B cell (primary cell): Measurements from ENCODE around the gene CADM2. TPM values are rescaled to one million over a fixed set of nuclear protein-coding genes. Genes with fewer than 3 reads are reported as not detected.

Experiments used
- ATAC-seq: fragments of 200-7000 bp; cut with Tn5 transposase; one replicate; pipeline ENCODE4 v1.10.0; 2021; ENCODE audit warnings: low read depth, mild to moderate bottlenecking, moderate number of reproducible peaks, moderate library complexity
- CTCF ChIA-PET: fragments of 350-600 bp; sonication (Branson Sonifier 250); formaldehyde crosslinking; loops from one replicate; lab custom pipeline; 2021; ENCODE audit warnings: antibody characterized with exemption, inconsistent platforms; lab: Charles Lee
- POLR2A ChIA-PET: fragments of 350-600 bp; sonication (Branson Sonifier 250); formaldehyde crosslinking; loops from one replicate; lab custom pipeline; 2021; ENCODE audit warnings: antibody characterized with exemption; lab: Charles Lee
- DNase-seq: peaks from one replicate; pipeline ENCODE4 v3.0.0; 2013
- H2AFZ ChIP-seq: 2 replicates; pipeline ENCODE4 v1.6.1; 2012; ENCODE audit warnings: mild to moderate bottlenecking, low read depth, low read length; ENCODE audit not compliant: insufficient read depth, poor library complexity, severe bottlenecking
- H3K27ac ChIP-seq, 2 donors: 1 replicate in 1 of 2; 2 replicates in 1 of 2; pipeline ENCODE4 v1.5.1; 2012 to 2013; ENCODE audit warnings: low read length in 2 of 2, mild to moderate bottlenecking in 2 of 2, moderate library complexity in 1 of 2
- H3K27me3 ChIP-seq, 4 experiments: fragments of 200-600 bp in 1 of 4; sonication (generic) in 1 of 4; replicated peaks in 1 of 4; 1 replicate in 2 of 4; 2 replicates in 2 of 4; pipeline versions ENCODE4 v1.6.1 to v1.7.0; 2013 to 2016; ENCODE audit warnings: low read length in 3 of 4, mild to moderate bottlenecking in 2 of 4, mixed read lengths in 1 of 4, moderate library complexity in 1 of 4; ENCODE audit not compliant: insufficient read depth in 4 of 4, control insufficient read depth in 3 of 4; ENCODE audit errors: control extremely low read depth in 1 of 4
- H3K36me3 ChIP-seq, 2 experiments: replicated peaks in 1 of 2; 1 replicate in 1 of 2; 2 replicates in 1 of 2; pipeline versions ENCODE4 v1.6.1 to v1.7.1; 2013; ENCODE audit warnings: low read length in 1 of 2; ENCODE audit not compliant: insufficient read depth in 2 of 2, control insufficient read depth in 1 of 2; ENCODE audit errors: control extremely low read depth in 1 of 2, extremely low read depth in 1 of 2
- H3K4me1 ChIP-seq, 2 donors: fragments of 200-600 bp in 1 of 2; sonication (generic) in 1 of 2; 1 replicate in 1 of 2; 2 replicates in 1 of 2; pipeline versions ENCODE4 v1.5.1 to v1.6.1; 2013 to 2017; ENCODE audit warnings: low read length in 2 of 2; ENCODE audit not compliant: control insufficient read depth in 2 of 2, insufficient read depth in 2 of 2
- H3K4me2 ChIP-seq: replicated peaks from 2 replicates; pipeline ENCODE3; 2012; ENCODE audit warnings: mild to moderate bottlenecking, low read depth, low read length; ENCODE audit not compliant: poor library complexity, severe bottlenecking
- H3K4me3 ChIP-seq, 5 experiments: fragments of 200-600 bp in 1 of 5; sonication (generic) in 1 of 5; 1 replicate in 3 of 5; 2 replicates in 2 of 5; pipeline versions ENCODE4 v1.5.1 to v1.7.0; 2011 to 2016; ENCODE audit warnings: low read length in 4 of 5, mild to moderate bottlenecking in 4 of 5, low read depth in 2 of 5, control low read depth in 1 of 5, moderate library complexity in 1 of 5; ENCODE audit not compliant: insufficient read depth in 1 of 5; ENCODE audit errors: control extremely low read depth in 1 of 5, extremely low read depth in 1 of 5
- H3K79me2 ChIP-seq: fragments of 200-600 bp; sonication (generic); one replicate; pipeline ENCODE4 v1.6.0; 2016; ENCODE audit warnings: low read length; ENCODE audit not compliant: control insufficient read depth, insufficient read depth
- H3K9ac ChIP-seq: fragments of 200-600 bp; sonication (generic); 2 replicates; pipeline ENCODE4 v1.6.1; 2017; ENCODE audit warnings: mild to moderate bottlenecking, low read length, moderate library complexity
- H3K9me3 ChIP-seq, 3 donors: one replicate each; pipeline versions ENCODE4 v1.6.1 to v1.7.1; 2013; ENCODE audit warnings: low read length in 2 of 3; ENCODE audit not compliant: control insufficient read depth in 2 of 3, insufficient read depth in 1 of 3; ENCODE audit errors: control extremely low read depth in 1 of 3
- H4K20me1 ChIP-seq: 2 replicates; pipeline ENCODE4 v1.6.0; 2012; ENCODE audit warnings: mild to moderate bottlenecking, low read length; ENCODE audit not compliant: insufficient read depth, control insufficient read depth, poor library complexity, severe bottlenecking
- H3K27ac Mint-ChIP-seq: one replicate; pipeline ENCODE4 v1.8.0; 2021; ENCODE audit warnings: mixed read lengths
- H3K27me3 Mint-ChIP-seq: one replicate; pipeline ENCODE4 v1.8.0; 2021; ENCODE audit warnings: mixed read lengths
- H3K4me1 Mint-ChIP-seq: one replicate; pipeline ENCODE4 v1.8.0; 2021; ENCODE audit warnings: mixed read lengths
- H3K4me3 Mint-ChIP-seq: one replicate; pipeline ENCODE4 v1.8.0; 2021; ENCODE audit warnings: mixed read lengths
- H3K9me3 Mint-ChIP-seq: one replicate; pipeline ENCODE4 v1.8.0; 2022; ENCODE audit warnings: mixed read lengths; ENCODE audit not compliant: insufficient read depth
- CTCF ChIP-seq: fragments of 200-600 bp; IDR thresholded peaks from one replicate; pipeline ENCODE4 v1.8.0; 2022; ENCODE audit warnings: antibody characterized with exemption, mild to moderate bottlenecking
- EZH2 ChIP-seq: IDR thresholded peaks from 2 replicates; pipeline ENCODE4 v1.6.1; 2012; ENCODE audit warnings: borderline replicate concordance, low read depth, mild to moderate bottlenecking, moderate library complexity, low read length; ENCODE audit not compliant: insufficient read depth, poor library complexity, severe bottlenecking
- WGBS: methylation state at CpG from one replicate; pipeline ENCODE4 v1.1.5; 2013; ENCODE audit warnings: missing lambda C conversion rate; ENCODE audit not compliant: insufficient coverage; 5-methylcytosine and 5-hydroxymethylcytosine counted together
- intact Hi-C: fragments of 100-400 bp; cut with micrococcal nuclease; formaldehyde crosslinking; loops from one replicate; pipeline ENCODE4 v1.10.0; 2022
- polyA plus RNA-seq: library from polyadenylated mRNA; depleted of rRNA; stranded (reverse); fragments of >200 nt; gene quantifications from 2 replicates; pipeline ENCODE4 v1.2.3, GENCODE V29; 2012
- total RNA-seq, 2 donors: library from RNA; stranded (reverse); fragments of 120-200 nt in 1 of 2; gene quantifications; 1 replicate in 1 of 2; 2 replicates in 1 of 2; pipeline versions ENCODE4 v1.2.3 to v1.2.4, GENCODE V29; 2013 to 2022

CADM2 gene
- total and polyA plus RNA-seq, 2 donors (not counting 1 experiment from before 2014, with no cell fraction given) = 0.10 to 0.37 TPM

DNA sequence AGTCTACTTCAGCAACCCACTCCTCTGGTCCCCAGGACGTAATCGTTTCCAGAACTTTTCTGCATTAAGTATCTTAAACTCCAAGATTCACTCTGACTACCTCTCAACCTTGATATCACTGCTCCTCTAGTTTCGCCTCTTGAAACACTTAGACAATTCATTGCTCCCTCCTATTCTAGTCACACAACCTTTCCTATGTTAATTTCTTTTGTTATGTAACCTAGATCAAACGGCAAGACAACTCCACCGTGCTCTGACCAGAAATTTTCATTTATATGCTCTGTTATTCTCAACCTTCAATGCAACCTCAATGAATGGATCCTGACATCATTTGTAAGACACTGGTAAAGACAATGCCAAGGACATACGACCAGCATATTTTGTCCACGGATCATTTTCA lies 71.3 kb downstream of the CADM2 start:
- DNase-seq (no peak), ATAC-seq (no peak)
- no peak overlapping the region for H2AFZ ChIP-seq
- H4K20me1 ChIP-seq = no peaks in the 10 kb centered on the region
- no peak overlapping the region for H3K9ac ChIP-seq
- no peaks in the 10 kb centered on the region for H3K4me1 ChIP-seq
- intact Hi-C loops = no loop called here
- H3K27me3 Mint-ChIP-seq = no peaks in the 10 kb centered on the region
- CTCF ChIA-PET = no interaction called here
- H3K79me2 ChIP-seq = no peaks in the 10 kb centered on the region
- WGBS = 95% methylated on average over 6 of the region's 7 CpGs
- H3K9me3 Mint-ChIP-seq = no peaks in the 10 kb centered on the region
- H3K4me2 ChIP-seq = no peak overlapping the region
- POLR2A ChIA-PET = no interaction called here
- no peaks in the 10 kb centered on the region for H3K9me3 ChIP-seq
- H3K4me3 Mint-ChIP-seq = no peak overlapping the region
- no peak overlapping the region for H3K27ac ChIP-seq
- H3K27me3 ChIP-seq = no peaks in the 10 kb centered on the region
- H3K27ac Mint-ChIP-seq = no peak overlapping the region
- H3K4me1 Mint-ChIP-seq = no peaks in the 10 kb centered on the region
- no peak overlapping the region for H3K4me3 ChIP-seq
- no peaks in the 10 kb centered on the region for H3K36me3 ChIP-seq
- no peak for TF ChIP-seq EZH2
- TF ChIP-seq CTCF = no peak

- DNase-seq (no peak), ATAC-seq (no peak)
- no peaks in the 10 kb centered on the region for H3K36me3 ChIP-seq
- Mint-ChIP-seq H3K27me3 (no peaks in the 10 kb centered on the region), H3K4me3 (no peak overlapping the region), H3K4me1 (no peaks in the 10 kb centered on the region), H3K9me3 (peaks cover 3% of the 10 kb centered on the region), H3K27ac (no peak overlapping the region)
- CTCF ChIA-PET = no interaction called here
- no peak overlapping the region for H2AFZ ChIP-seq
- no peaks in the 10 kb centered on the region for H3K27me3 ChIP-seq
- POLR2A ChIA-PET = no interaction called here
- H3K9me3 ChIP-seq = no peaks in the 10 kb centered on the region
- no peak overlapping the region for H3K9ac ChIP-seq
- no peak overlapping the region for H3K4me3 ChIP-seq
- no peaks in the 10 kb centered on the region for H3K79me2 ChIP-seq
- no peaks in the 10 kb centered on the region for H4K20me1 ChIP-seq
- H3K4me2 ChIP-seq = no peak overlapping the region
- no peak for TF ChIP-seq EZH2
- TF ChIP-seq CTCF = no peak
- no CpG with 5 or more reads among the region's 2 CpGs for WGBS
- H3K27ac ChIP-seq = no peak overlapping the region
- intact Hi-C loops = no loop called here
- no peaks in the 10 kb centered on the region for H3K4me1 ChIP-seq
Observed at GRCh38 chr3:85037203-85037602, 78.4 kb downstream of the CADM2 start.
